ENCODE measurements around the gene CPA5. TPM values are rescaled to one million over a fixed set of nuclear protein-coding genes. Genes with fewer than 3 reads are reported as not detected.

The CPA5 gene
- total and polyA plus RNA-seq, 2 of the 8 experiments (the other 6 are each of a cell fraction or from before 2014, with no cell fraction given): 0.12 TPM; not detected in 1

- Histone ChIP-seq H3K4me1 (replicated peaks in 1 of 4; ENCODE audit: control insufficient read depth in 3 of 4, insufficient read depth in 4 of 4, low read length in 3 of 4) (peaks cover 0 to 6% (median 0%) of the 10 kb centered on the region in 4 experiments; a peak in 1 of 7 replicates), H3K36me3 (ENCODE audit: control insufficient read depth in 2 of 4, insufficient read depth in 4 of 4, low read length in 3 of 4) (no peaks in the 10 kb centered on the region), H4K8ac (ENCODE audit: extremely low read depth, insufficient read depth, low read length) (no peak overlapping the region), H2AFZ (ENCODE audit: low read length) (no peak overlapping the region), H3K27me3 (replicated peaks in 1 of 4; ENCODE audit: control insufficient read depth in 3 of 4, extremely low read depth in 1 of 4, insufficient read depth in 3 of 4, low read length in 3 of 4) (no peaks in the 10 kb centered on the region; a peak in 1 of 7 replicates), H3K4ac (replicated peaks; ENCODE audit: insufficient read length, low read depth, low read length) (no peak overlapping the region), H3K9ac (replicated peaks in 1 of 4; ENCODE audit: extremely low read depth in 1 of 4, low read depth in 3 of 4, low read length in 3 of 4) (no peak overlapping the region), H2BK120ac (replicated peaks; ENCODE audit: low read depth, low read length) (no peak overlapping the region), H3K9me3 (ENCODE audit: insufficient read depth in 2 of 2, low read depth in 1 of 2, low read length in 1 of 2) (no peaks in the 10 kb centered on the region), H3K23ac (ENCODE audit: insufficient read length) (no peak overlapping the region), H3K27ac (ENCODE audit: low read depth, low read length) (no peak overlapping the region; the same call in 1 of the 2 replicates), H3K4me3 (ENCODE audit: extremely low read depth in 1 of 4, insufficient read depth in 2 of 4, low read depth in 3 of 4, low read length in 4 of 4) (no peak overlapping the region), H2BK12ac (ENCODE audit: low read depth, low read length) (no peak overlapping the region), H3K18ac (ENCODE audit: extremely low read depth, low read length) (no peak overlapping the region), H3K79me1 (ENCODE audit: low read depth, low read length) (no peaks in the 10 kb centered on the region), H4K5ac (ENCODE audit: insufficient read length, low read depth, low read length) (no peak overlapping the region), H2BK15ac (ENCODE audit: low read length) (no peak overlapping the region), H2BK5ac (ENCODE audit: low read depth, low read length) (no peak overlapping the region), H3K4me2 (ENCODE audit: insufficient read depth in 1 of 2, low read depth in 2 of 2, low read length in 2 of 2) (no peak overlapping the region), H3K23me2 (ENCODE audit: low read depth, low read length) (no peaks in the 10 kb centered on the region), H2AK5ac (ENCODE audit: low read depth, low read length) (no peak overlapping the region), H2BK20ac (ENCODE audit: low read length) (no peak overlapping the region), H3K79me2 (ENCODE audit: control insufficient read depth in 1 of 2, insufficient read depth in 2 of 2, low read length in 2 of 2) (no peaks in the 10 kb centered on the region), H4K91ac (replicated peaks; ENCODE audit: insufficient read length, low read length) (no peak overlapping the region), H3K14ac (ENCODE audit: insufficient read length) (no peak overlapping the region), H4K20me1 (replicated peaks in 1 of 2; ENCODE audit: control insufficient read depth in 1 of 2, insufficient read depth in 2 of 2, low read length in 2 of 2) (no peaks in the 10 kb centered on the region), H3K56ac (replicated peaks; ENCODE audit: insufficient read length, low read depth, low read length) (no peak overlapping the region)
- FAIRE-seq (no peak), DNase-seq (ENCODE audit: low read depth in 1 of 2, low spot score in 2 of 2) (no peak)
- ChIA-PET POLR2A (ENCODE audit: partially characterized antibody) (interaction anchor here (0.6 kb wide), 1 partner anchor 15 kb away, joined by 3 read pairs; no protein-coding TSS in a partner anchor), CTCF (ENCODE audit: partially characterized antibody) (interaction anchor here (0.5 to 11.6 kb wide), 3 partner anchors 8 to 14 kb away, joined by 3 to 59 read pairs (median 4); partner anchors contain the start of gene CPA1)
- 78% methylated on average over 15 of the region's 15 CpGs; no CpG with 5 or more reads in 1 of the 2 experiments for WGBS, 2 experiments (ENCODE audit: extremely low coverage in 1 of 2, insufficient coverage in 1 of 2, insufficient read length in 1 of 2, insufficient replicate concordance in 2 of 2, low coverage in 1 of 2, low lambda C conversion rate in 2 of 2, missing lambda C conversion rate in 1 of 2)
- TF ChIP-seq KDM4A (IDR thresholded peaks at IDR 0.05; ENCODE audit: low read depth, low read length, severe bottlenecking) (no peak), SP2 (IDR thresholded peaks at IDR 0.05; ENCODE audit: low read length) (no peak), CEBPB (IDR thresholded peaks at IDR 0.05; ENCODE audit: low read depth, low read length) (no peak), SAP30 (IDR thresholded peaks at IDR 0.05; ENCODE audit: insufficient read depth, insufficient replicate concordance, low read length) (no peak), RAD21 (IDR thresholded peaks at IDR 0.05 in 1 of 2, conservative IDR thresholded peaks at IDR 0.05 in 1 of 2; ENCODE audit: low read depth in 2 of 2, low read length in 2 of 2) (no peak), BCL11A (IDR thresholded peaks at IDR 0.05; ENCODE audit: low read depth in 2 of 2, low read length in 2 of 2) (no peak), RFX5 (IDR thresholded peaks at IDR 0.05; ENCODE audit: borderline replicate concordance, low read depth, low read length) (no peak), CBX8 (IDR thresholded peaks at IDR 0.05; ENCODE audit: borderline replicate concordance, low read depth, low read length) (no peak), KDM1A (IDR thresholded peaks at IDR 0.05; ENCODE audit: borderline replicate concordance, low read length) (no peak), PHF8 (conservative IDR thresholded peaks at IDR 0.05; ENCODE audit: low read depth, low read length) (no peak), CBX5 (IDR thresholded peaks at IDR 0.05; ENCODE audit: low read depth, low read length) (no peak)
Measured at GRCh38 chr7:130365511-130366441, 21.2 kb downstream of the CPA5 start.

Measured in H1 (cell line).